ENCODE data around the gene CDK11B.
"Not testable (repeated sequence)": the region's sequence is repeated elsewhere in the genome, so short reads cannot be mapped to it uniquely, and the experiment has no call there.

Gene CDK11B

DNA sequence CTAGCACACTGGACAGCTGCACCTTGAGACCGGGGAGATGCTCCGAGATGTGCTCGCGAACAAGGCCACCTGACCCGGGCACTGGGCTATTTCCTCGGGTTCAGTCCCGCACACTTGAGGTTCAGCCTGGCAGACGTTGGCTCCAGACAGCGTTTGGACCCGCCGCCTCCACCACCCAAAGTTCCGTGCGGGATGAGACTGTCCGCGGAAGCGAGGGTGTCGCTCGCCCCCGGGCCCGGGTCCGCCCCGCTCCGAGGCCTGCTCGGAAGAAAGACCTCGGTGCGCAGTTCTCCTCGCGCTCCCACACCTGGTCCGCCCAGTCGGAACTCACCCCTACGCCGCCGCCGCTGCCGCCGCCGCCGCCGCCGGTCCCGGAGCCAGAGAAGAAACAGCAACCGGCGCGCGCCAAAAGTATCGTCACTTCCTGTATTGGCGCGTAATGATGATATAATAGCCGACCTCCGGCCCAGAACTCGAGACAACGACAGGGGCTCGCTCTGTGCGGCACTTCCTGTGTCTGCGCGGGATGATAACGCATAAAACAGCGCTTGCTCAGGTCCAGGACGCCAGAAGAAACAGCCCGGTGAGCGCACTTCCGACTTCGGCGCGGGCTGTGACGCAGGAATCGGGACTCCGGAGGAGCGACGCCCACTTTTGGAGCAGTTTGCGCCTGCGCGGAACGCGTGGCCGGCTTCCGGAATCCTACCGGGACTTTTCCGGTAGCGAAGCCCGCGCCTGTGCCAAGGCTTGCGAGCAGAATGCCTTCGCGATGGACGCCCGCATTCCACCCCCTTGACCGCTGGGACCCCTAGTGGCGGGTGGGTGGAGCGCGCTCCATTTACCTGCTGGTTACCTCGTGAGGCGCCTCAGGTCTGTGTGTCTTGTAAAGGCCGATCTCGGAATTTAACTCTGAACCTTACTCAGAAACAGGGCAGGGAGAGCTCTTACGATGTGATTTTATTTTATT is at the start of gene CDK11B:
TSS of gene CDK11B (minus strand) at position 422 of the 967 bp plus-strand sequence. CDS start 1,519 bp downstream, outside the sequence.
- DNase-seq, result peak; percentile 99

DNA sequence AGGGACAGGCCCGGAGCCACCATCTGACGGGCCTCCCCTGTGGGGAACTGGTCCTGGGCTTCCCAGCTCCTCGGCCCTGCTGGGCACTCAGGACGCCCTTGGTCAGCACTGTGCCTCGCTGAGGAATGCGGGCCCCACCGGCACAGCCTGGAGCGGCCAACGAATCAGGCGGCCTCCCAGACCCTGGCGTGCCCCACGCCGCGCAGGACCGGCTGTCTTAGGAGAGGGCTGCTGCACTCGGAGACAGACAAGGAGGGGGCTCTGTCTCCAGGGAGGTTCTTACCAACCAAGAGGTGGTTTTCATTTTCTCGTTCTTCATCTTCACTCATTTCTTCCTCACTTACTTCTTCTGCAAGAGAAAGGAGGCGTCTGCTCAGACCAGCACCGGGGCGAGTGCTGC is 49.1 kb upstream of the CDK11B start:
- DNase-seq, result not testable (repeated sequence)

DNA sequence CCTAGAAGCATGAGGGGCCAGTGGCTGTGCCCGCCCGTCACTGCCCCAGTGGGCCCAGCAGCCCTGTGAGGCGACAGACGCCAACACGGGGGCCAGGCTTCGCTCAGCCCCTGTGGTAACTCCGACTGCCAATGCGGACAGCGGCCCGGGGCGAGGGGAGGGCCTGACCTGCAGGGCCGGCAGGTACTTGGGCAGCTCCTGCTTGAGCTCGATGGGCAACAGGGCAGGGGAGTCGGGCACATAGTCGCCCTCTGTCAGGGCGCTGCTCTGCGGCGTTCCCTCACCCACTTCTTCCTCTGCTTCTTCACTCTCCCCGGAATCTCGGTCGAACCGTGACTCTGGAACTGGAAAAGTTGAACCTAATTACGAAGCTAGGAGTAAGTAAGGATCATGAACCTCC is 48.4 kb upstream of the CDK11B start:
- not testable (repeated sequence) for DNase-seq

DNA sequence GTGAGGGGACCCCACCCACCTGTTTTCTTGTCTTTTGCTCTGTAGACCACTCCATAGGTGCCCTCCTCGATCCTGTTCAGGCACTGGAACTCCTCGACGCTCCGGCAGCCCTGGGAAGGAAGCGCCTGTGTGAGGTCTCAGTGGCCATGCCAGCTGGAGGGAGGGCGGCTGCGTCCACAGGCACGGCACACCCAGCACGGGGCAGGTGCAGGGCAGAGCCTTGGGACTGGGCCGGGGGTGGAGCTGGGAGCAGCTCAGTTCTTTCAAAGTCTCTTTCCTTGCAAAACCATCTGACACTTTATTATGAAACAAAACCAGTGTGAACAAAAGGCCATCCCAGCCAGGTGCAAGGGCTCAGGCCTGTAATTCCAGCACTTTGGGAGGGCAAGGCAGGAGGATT is 46.8 kb upstream of the CDK11B start:
- DNase-seq, result not testable (repeated sequence)

DNA sequence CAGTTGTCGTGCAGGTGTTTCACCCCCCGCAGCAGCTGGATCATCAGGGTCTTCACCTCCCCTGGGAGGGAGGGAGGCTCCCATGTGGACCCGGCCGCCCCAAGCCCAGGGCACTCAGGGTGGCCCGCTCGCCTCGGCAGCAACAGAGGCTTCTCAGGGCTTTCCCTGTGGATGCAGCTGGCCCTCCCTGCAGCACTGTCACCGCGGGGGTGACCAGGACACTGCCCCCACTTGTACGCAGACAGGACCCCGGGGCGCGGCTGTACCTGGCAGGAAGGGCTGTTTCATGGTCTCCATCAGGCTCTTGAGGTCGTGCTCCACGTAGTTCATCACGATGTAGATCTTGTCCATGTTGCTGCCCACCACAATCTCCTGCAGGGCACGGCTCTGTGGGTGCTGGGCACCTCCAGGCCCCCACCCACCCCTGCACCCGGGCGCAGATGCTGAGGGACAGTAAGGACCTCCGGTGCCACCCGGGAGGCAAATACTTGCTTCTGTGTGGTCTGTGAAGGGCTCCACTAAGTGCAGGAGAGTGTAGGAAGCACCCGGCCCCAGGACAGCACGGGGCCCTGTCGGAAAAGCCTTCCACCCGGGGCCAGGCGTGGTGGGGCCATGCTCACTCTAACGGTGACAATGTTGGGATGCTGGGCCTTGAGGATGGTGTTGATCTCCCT is 45.6 kb upstream of the CDK11B start:
- DNase-seq, result not testable (repeated sequence)

DNA sequence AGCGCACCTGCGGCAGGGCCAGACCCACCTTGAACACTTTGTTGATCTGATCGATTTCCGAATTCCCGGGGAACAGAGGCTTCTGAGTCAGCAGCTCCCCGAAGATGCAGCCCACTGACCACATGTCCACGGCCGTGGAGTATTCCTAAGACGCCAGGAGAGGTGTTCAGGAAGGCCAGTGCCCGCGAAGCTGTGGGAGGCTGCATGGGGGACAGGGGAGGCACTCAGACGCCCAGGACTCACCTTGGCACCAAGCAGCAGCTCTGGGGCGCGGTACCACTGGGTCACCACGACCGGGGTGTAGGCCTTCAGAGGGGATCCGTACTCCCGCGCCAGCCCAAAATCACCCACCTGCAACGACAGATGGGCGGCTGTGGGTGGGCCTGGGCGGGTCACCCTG is 45.0 kb upstream of the CDK11B start:
- no peak for DNase-seq

DNA sequence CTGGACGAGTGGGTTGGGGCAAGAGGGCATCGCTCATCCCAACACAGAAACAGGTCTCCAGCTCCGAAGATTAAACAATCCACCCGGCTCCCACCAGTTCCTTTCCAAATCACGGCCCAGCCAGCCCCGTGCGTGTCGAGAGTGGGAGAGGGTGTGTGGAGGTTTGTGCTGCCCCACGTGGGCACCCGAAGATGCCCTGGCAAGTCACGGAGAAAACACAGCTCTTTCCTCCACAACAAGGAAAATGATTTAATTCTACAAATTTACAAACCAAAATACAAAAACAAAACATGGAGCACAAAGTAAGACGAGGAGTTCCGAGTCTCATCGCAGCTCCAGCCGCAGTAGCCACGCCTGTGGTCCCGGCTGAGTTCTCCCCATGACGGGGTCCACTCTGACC is 43.7 kb upstream of the CDK11B start:
- DNase-seq, result not testable (repeated sequence)

DNA sequence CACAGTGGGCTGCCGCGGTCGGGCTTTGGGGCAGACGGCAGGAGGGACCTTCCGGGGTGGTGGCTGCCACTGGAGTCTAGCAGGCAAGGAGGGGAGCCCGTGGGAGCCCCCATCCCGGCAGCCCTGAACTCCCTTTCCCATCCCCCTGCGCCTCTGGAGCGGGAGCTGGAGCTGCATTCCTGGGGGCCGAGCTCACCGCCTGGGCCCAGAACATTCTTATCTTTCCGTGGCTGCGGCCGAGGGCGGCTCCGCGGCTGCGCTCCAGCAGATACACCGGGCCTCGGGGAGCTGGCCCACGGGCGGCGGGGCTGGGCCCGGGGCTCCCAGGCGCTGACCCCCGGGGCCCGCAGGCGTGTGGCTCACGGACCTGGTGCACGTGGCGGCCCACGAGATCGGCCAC is 41.8 kb upstream of the CDK11B start:
- not testable (repeated sequence) for DNase-seq

DNA sequence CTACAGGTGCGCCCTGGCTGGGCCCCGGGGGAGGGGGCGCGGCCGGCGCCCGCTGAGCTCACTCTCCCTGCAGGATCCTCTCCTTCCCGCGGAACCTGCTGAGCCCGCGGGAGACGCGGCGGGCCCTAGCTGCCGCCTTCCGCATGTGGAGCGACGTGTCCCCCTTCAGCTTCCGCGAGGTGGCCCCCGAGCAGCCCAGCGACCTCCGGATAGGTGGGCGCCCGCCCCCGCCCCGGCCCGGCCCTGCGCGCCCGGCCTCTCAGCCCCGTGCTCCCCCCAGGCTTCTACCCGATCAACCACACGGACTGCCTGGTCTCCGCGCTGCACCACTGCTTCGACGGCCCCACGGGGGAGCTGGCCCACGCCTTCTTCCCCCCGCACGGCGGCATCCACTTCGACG is 41.3 kb upstream of the CDK11B start:
- not testable (repeated sequence) for DNase-seq

DNA sequence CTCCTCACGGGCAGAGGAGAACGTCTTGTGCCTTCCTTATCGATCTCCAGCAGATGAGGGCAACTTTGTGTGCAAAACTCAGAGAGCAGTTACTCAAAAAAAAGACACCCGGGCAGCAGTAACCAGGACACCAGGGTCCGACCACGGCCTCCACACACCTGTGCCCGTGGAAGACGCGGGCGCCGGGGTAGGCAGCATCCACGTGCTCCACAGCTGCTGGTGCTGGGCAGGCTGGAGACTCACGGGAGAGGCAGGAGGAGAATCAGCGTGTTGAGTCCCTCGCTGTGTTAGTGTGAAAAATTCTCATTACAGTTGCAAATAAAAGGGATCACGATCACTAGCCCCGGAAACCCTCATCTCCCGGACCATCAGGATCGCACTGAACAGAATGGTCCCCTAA is 40.3 kb upstream of the CDK11B start:
- not testable (repeated sequence) for DNase-seq

DNA sequence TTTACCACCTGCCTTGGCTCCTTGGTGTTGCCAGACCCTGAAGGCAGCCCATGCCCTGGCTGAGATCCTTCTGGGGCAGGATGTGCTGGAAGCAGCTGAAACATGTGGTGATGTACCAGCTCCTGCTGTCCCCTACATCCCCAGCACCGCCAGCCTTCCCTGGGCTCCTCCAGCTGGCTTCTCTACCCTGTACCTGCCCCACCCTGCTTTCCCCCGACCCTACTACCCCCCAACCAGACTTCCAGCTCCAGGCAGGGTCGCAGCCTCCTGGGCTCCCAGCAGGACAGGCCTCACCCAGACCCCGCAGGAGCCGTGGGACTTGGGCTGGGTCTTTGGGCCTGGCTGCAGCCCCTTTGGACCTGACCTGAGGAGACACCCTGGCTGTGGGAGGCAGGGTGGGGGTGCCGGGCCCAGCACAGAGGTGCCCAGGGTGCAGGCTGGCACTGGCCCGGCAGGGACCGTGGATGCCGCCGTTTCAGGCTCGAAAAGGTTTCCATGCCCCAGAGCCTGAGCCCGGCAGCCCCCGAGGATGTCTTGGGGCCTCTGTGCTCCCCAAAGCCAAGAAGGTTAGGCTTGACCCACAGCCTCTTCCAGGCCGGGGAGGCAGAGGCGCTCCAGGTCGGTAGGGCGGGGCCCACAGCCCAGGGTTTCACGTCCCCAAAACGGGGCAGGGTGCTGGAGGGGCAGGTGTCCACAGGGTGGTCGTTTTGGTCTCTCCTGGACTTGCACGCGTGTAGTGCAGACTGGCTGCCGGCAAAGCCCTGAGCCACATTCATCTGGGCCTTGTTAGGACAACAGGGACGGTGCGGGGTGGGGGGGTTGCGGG is 38.8 kb upstream of the CDK11B start:
- not testable (repeated sequence) for DNase-seq

DNA sequence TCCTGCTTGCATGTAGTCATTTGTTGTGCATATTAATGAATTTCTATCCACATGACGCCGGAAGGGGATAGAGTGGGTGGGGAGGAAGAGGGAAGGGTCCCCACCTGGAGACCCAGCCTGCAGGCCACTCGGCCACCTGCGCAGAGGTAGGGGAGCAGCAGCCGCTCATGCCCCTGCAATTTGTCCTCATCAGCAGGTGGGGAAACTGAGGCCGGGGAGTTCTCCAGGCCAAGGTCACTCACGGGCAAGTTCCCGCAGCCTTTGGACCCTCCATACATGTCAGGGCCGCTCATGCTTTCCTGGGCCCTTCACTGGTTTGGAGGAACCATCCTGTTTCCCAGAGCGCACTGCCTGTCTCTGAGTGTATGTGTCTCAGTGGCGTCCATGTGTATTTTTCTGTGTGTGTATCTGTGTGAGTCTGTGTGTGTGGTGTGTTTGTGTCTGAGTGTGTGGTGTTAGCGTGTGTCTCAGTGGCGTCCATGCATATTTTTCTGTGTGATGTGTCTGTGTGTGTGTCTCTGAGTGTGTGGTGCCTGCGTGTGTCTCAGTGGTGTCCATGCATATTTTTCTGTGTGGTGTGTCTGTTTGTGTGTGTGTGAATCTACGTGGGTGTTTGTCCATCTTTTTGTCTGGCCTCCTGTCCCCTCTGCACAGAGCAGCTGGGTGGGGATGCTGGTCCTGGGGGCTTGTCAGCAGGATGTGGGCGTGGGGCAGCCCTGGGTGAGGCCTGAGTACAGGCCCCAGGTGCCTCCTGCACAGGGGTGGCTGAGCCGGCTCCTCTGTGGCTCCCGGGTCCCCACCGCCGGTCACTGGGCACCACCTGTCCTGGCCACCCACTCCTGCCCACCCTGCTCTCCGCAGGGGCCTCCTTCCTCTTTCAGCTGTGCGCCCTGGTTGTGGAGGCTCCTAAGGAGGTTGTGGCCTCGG is 37.9 kb upstream of the CDK11B start:
- not testable (repeated sequence) for DNase-seq

DNA sequence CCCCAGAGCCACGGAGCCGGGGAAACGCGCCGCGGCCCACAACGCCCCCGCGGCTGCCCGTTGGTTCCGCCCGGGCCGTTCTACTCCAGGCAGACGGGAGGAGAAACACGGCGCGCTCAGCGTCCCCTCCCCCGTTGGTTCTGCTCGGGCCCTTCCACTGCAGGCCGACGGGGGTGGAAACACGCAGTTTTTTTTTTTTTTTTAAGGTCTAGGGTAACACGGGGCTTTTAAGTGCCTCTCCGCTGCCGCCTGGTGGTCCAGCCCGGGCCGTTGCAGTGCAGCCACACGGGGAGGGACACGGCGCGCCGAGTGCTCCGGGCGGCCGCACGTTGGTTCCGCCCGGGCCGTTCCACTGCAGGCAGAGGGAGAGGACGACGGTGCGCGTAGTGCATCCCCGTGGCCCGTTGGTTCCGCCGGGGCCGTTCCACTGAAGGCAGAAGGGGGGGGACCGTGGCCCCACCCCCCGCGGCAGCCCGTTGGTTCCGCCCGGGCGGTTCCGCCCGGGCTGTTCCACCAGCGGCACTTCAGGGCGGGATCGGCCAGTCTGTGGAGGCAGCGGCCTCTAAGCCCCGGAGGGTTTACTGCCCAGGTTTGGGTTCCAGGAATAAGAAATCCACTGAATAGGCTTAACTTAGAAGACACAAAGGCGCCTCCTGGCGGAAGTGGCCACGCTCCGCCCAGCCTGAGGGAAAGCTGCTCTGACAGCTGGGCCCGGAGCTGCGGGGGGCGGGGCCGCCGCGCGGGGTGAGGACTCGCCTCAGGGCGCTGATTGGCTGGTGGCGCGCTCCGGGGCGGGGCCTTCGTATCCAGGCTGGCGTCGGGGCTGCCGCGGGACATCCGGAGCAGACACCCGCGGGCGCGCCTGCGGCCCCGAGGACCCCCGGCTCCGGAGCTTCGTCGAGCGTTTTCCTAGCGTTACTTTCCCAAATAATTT is 34.2 kb upstream of the CDK11B start, which contains the start of gene SLC35E2B:
TSS of gene SLC35E2B (minus strand) at position 82 of the 934 bp plus-strand sequence. CDS start 16,096 bp downstream, outside the sequence.
- peak; percentile 94 for DNase-seq

DNA sequence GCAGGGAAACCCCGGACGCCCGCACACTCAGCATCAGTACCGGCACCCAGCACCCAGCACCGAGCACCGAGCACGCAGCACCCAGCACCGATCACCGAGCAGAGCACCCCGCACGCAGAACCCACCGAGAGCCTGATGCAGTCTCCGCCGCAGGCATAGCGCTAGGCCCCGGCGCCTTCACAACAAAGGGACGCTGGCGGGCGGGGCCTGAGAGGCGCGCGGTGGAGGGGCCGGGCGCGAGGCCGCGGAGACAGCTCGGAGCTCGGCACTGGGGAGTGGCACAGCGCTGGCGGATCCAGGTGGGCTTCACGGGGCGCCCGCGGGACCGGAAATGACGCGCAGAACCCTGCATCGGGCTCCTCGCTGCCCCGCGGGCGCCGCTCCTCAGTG is 33.5 kb upstream of the CDK11B start:
- DNase-seq, result peak; percentile 62

DNA sequence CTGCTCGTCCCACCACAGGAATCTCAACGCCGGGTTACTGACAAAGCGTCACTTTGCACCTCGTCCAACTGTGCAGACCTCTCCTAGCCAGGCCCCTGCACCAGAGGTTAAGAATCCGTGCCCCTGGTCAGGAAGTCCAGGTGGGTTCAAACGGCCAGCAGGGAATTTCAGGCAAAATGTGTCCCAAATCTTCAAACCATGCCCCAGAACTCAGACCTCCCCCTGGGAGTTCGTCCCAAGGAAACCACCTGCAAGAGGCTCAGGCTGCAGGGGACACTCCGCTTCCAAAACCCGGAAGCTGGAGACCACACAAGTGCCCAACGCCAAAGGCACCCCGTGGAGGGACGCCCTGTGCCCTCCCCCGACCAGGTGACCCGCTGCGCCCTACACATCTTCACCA is 32.6 kb upstream of the CDK11B start:
- DNase-seq, result not testable (repeated sequence)

DNA sequence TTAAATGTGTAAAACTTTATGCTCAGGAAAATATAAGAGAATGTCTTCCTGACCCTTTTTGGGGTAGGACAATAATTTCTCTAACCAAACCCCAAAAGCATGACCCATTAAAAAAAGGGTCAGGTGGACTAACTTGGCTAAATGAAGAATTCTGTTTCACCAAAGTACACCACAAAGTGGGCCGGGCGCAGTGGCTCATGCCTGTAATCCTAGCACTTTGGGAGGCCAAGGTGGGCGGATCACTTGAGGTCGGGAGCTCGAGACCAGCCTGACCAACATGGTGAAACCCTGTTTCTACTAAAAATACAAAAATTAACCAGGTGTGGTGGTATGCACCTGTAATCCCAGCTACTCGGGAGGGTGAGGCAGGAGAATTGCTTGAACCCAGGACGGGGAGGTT is 30.7 kb upstream of the CDK11B start:
- DNase-seq, result not testable (repeated sequence)

DNA sequence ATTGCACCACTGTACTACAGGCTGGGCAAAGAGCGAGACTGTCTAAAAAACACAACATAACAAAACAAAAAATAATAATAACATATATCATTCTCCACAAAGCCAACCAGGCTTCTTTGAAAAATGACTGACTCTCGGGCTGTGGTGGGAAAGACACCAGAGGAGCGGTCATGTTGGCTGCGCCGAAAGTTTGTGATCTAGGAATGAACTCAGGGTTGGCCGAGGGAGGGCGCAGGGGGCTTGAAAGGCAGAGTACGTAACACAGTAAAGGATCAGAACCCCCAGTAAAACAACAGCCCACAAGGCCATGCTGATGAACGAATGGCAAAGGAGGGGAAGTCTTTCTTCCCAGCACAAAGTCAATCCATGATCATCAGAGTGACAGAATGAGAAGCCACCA is 29.0 kb upstream of the CDK11B start:
- DNase-seq, result no peak

DNA sequence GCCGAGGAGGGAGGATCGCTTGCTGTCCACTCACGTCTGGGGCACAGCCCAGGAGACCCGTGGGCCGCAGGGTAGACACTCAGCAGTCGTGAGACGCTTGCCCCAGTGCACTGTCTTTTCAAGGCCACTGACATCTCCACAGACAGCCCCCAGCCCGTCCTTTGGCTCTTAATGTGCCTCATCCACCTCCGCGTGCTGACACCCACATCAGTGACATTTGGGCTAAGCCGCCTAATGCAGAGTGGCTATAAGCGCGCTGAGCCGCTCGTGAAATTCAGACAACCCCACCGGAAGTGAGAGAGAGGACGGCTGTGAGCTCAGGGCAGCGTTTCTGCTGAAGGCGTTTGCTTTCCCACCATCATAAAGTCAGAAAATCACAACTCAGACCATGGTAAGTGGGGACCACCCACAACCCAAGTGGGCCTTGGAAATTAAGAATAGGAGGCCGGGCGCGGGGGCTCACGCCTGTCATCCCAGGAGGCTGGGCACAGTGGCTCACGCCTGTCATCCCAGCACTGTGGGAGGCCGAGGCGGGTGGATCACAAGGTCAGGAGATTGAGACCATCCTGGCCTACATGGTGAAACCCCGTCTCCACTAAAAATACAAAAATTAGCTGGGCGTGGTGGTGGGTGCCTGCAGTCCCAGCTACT is 25.4 kb upstream of the CDK11B start:
- DNase-seq, result no peak

DNA sequence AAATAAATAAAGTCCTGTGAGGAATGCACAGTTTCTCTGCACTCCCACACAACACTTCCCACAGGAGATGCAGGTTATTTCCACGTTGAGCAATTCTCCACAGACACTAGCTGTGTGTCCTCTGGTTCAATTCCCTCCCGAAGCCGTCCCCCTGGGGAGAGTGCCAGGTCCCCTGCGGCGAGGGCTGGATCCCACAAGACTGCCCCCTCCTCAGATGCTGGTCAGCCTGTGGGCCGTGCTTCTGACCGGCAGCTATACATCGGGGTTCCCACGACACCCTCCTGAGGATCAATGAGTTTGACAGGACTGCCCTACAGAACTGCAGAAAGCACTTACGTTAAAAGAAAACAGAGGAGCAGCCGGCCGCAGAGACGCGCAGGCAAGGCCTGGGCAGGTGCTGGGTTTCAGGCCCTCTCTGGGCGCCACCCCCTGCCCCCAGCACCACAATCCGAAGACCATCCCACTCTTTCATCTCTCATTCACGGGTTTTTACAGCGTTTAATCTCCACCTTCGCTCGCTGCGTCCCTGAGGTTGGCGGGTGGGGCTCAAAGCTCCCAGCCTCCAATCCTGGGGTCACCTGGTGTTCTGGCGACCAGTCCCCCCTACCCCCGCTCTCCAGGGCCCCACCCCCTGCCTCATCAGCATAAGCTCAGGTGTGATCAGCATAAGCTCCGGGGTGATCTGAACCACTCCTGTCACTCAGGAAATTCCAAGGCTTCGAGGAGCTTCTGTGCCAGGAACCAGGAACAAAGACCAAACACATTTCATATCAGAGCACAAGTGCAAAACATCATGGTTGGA is 24.5 kb upstream of the CDK11B start:
- no peak for DNase-seq
